ENCODE results near the gene TGFB1. TPM values are rescaled to one million over a fixed set of nuclear protein-coding genes. Genes with fewer than 3 reads are reported as not detected.

TGFB1 gene
- polyA plus RNA-seq, 1 experiment, result 4.9 TPM

DNA sequence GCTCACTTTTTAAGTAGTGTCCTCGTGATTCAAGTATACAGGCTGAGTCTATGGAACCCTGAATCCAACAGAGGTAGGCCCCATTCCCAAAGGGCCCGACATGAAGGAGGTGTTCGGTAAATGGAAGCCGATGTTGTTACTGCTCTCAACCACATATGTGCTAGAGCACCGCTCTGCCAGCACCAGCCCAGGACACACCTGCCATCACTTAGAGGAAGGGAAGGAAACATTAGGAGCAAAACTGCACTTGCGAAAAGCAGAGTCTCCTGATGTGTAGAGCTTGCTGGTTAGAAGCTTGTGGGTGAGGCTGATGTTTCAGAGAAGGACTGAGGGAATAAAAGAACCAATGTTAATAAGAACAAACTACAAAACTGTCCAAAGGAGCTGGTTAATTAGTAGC is 53.2 kb downstream of the TGFB1 start:
- Histone ChIP-seq H3K27me3 (ENCODE audit: control insufficient read depth, insufficient read depth, low read length) (no peaks in the 10 kb centered on the region), H3K27ac (ENCODE audit: low read depth, low read length) (no peak overlapping the region), H3K4me3 (ENCODE audit: low read depth, low read length) (no peak overlapping the region), H3K9me3 (ENCODE audit: control insufficient read depth, insufficient read depth, low read length) (no peaks in the 10 kb centered on the region)
- TF ChIP-seq, protein P1, sequence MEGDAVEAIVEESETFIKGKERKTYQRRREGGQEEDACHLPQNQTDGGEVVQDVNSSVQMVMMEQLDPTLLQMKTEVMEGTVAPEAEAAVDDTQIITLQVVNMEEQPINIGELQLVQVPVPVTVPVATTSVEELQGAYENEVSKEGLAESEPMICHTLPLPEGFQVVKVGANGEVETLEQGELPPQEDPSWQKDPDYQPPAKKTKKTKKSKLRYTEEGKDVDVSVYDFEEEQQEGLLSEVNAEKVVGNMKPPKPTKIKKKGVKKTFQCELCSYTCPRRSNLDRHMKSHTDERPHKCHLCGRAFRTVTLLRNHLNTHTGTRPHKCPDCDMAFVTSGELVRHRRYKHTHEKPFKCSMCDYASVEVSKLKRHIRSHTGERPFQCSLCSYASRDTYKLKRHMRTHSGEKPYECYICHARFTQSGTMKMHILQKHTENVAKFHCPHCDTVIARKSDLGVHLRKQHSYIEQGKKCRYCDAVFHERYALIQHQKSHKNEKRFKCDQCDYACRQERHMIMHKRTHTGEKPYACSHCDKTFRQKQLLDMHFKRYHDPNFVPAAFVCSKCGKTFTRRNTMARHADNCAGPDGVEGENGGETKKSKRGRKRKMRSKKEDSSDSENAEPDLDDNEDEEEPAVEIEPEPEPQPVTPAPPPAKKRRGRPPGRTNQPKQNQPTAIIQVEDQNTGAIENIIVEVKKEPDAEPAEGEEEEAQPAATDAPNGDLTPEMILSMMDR (IDR thresholded peaks at IDR 0.05; ENCODE audit: low read depth, low read length), result no peak
- DNase-seq (ENCODE audit: low read depth, low spot score), result no peak
- POLR2A ChIA-PET, result interaction anchor here (1.1 kb wide), 1 partner anchor 17 kb away, joined by 3 read pairs; no protein-coding TSS in a partner anchor
- CTCF ChIA-PET, result interaction anchor here (1.1 to 1.6 kb wide), 2 partner anchors 21 to 38 kb away, joined by 4 to 5 read pairs; no protein-coding TSS in a partner anchor

DNA sequence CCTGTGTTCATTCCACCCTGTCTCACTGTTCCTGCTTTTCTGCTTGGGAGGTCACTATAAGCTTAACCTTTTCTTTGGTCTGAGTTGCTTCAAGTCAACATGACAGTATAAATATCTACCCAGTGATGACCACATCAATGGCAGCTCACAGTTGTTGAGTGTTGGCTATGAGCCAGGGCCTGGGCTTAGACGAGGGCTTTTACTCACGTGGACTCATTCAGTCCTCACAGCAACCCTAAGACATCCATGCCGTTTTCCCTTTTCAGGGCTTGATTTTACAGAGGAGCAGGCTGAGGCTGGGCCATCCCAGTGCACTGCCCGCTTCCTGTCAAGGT is 54.0 kb downstream of the TGFB1 start:
- POLR2A ChIA-PET, result interaction anchor here (1.0 to 1.1 kb wide), 2 partner anchors 9 to 16 kb away, joined by 3 to 4 read pairs; no protein-coding TSS in a partner anchor
- Histone ChIP-seq H3K27me3 (ENCODE audit: control insufficient read depth, insufficient read depth, low read length) (no peaks in the 10 kb centered on the region), H3K27ac (ENCODE audit: low read depth, low read length) (peak overlapping the region; percentile 57), H3K9me3 (ENCODE audit: control insufficient read depth, insufficient read depth, low read length) (no peaks in the 10 kb centered on the region), H3K4me3 (ENCODE audit: low read depth, low read length) (no peak overlapping the region)
- CTCF ChIA-PET, result interaction anchor here (1.6 to 9.5 kb wide), 3 partner anchors 9 to 95 kb away, joined by 5 to 72 read pairs (median 9); no protein-coding TSS in a partner anchor
- TF ChIP-seq, protein P1 (IDR thresholded peaks at IDR 0.05; ENCODE audit: low read depth, low read length), result no peak
- peak; percentile 80 for DNase-seq (ENCODE audit: low read depth, low spot score)

DNA sequence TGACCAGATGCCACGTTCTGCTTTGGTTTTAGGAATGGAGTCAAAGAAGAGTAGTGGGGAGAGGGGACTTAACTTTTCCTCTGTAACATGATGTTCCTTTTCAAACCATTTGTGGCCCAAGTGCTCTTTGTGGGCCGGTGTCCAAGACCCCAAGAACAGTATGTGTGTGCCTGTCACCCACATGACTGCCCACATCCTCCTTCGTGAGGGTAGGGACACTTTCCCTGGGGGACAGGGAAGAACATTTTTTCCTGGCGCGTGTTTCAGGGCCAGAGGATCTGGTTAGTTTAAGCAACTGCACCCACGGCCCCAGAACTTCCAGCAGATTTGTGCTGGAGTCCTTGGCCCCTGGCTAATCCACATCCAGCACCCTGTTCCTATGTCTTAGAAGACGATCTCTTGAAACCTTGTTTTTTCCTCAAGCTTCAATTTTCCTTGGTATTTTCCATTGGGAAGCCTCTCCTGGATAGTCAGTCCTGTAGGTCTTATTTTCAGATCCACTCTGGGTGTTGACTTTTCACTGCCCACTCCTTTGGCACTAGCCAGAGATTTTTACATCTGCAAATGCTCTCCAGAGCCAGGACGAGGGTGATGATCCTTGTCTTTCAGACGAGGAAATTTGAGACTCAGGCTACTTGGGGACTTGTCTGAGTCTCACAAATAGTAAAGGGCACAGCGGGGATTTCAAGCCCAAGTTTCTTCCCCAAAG is 54.5 kb downstream of the TGFB1 start:
- H3K27ac ChIP-seq (ENCODE audit: low read depth, low read length), result peak overlapping the region; percentile 57
- H3K4me3 ChIP-seq (ENCODE audit: low read depth, low read length), result no peak overlapping the region
- H3K9me3 ChIP-seq (ENCODE audit: control insufficient read depth, insufficient read depth, low read length), result no peaks in the 10 kb centered on the region
- ChIA-PET POLR2A (interaction anchor here (1.0 kb wide), 1 partner anchor 9 kb away, joined by 4 read pairs; no protein-coding TSS in a partner anchor), CTCF (interaction anchor here (1.6 to 9.5 kb wide), 4 partner anchors 9 to 95 kb away, joined by 5 to 72 read pairs (median 7); no protein-coding TSS in a partner anchor)
- TF ChIP-seq, protein P1 (IDR thresholded peaks at IDR 0.05; ENCODE audit: low read depth, low read length), result no peak
- H3K27me3 ChIP-seq (ENCODE audit: control insufficient read depth, insufficient read depth, low read length), result no peaks in the 10 kb centered on the region
- DNase-seq (ENCODE audit: low read depth, low spot score), result no peak

DNA sequence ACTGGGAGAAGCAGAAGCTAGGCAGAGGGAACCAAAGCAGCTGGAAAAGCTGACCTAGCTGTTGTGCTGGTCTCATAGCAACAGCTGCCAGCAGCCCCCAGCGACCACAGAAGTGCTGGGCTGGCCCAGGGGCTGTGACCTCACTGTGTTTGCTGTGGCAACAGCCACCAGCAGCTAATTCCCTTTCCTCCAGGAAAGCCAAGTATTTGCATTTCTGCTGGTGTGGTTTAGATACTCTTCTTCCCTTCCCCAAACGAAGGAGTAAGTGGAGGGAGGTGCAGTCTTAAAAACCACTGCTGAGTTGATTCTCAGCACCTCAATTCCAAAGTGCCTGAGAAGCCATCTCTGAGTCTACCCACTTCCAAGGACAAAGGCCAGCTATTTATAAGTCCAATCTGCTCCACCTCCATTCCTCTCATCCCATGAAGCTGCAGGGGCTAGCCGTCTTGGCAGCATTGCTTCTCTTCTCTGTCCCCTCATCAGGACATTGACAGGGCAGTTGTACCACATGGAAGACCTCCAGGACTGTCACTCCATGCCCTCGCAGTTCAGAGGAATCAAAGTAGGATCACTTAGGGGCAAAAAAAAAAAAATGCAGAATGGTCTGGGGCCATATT is 55.3 kb downstream of the TGFB1 start:
- Histone ChIP-seq H3K27me3 (ENCODE audit: control insufficient read depth, insufficient read depth, low read length) (no peaks in the 10 kb centered on the region), H3K9me3 (ENCODE audit: control insufficient read depth, insufficient read depth, low read length) (no peaks in the 10 kb centered on the region), H3K27ac (ENCODE audit: low read depth, low read length) (peak overlapping the region; percentile 57), H3K4me3 (ENCODE audit: low read depth, low read length) (no peak overlapping the region)
- DNase-seq (ENCODE audit: low read depth, low spot score), result peak; percentile 48
- ChIA-PET POLR2A (interaction anchor here (0.7 to 1.1 kb wide), 3 partner anchors 10 to 54 kb away, joined by 3 to 5 read pairs (median 4); partner anchors contain the start of gene HNRNPUL1), CTCF (interaction anchor here (0.8 to 9.5 kb wide), 5 partner anchors 10 to 94 kb away, joined by 3 to 72 read pairs (median 5); no protein-coding TSS in a partner anchor)
- TF ChIP-seq, protein P1 (IDR thresholded peaks at IDR 0.05; ENCODE audit: low read depth, low read length), result no peak

All from AG04450 (cell line).